T-helper 17 cell (primary cell): ENCODE measurements around the gene NRL. TPM values are rescaled to one million over a fixed set of nuclear protein-coding genes. Genes with fewer than 3 reads are reported as not detected.
"Not testable (repeated sequence)": the region's sequence is repeated elsewhere in the genome, so short reads cannot be mapped to it uniquely, and the experiment has no call there.

Source experiments
- ATAC-seq: fragments of 150-1000 bp; cut with Tn5 transposase; 2 replicates; pipeline ENCODE4 v1.10.0; 2021; ENCODE audit warnings: mild to moderate bottlenecking, moderate library complexity
- DNase-seq, 3 donors: peaks; one replicate each; pipeline versions ENCODE4 v3.0.0 to v3.0.0-alpha.2; 2020 to 2021
- H3K9me3 ChIP-seq: one replicate; pipeline ENCODE4 v1.7.0; 2013; ENCODE audit warnings: low read length, mild to moderate bottlenecking; ENCODE audit not compliant: control insufficient read depth, poor library complexity, severe bottlenecking
- H3K27ac Mint-ChIP-seq: one replicate; pipeline ENCODE4 v1.8.0; 2022; ENCODE audit warnings: mild to moderate bottlenecking, moderate library complexity, mixed read lengths
- H3K27me3 Mint-ChIP-seq: one replicate; pipeline ENCODE4 v1.8.0; 2022; ENCODE audit warnings: mixed read lengths
- H3K36me3 Mint-ChIP-seq: one replicate; pipeline ENCODE4 v1.8.0; 2022; ENCODE audit warnings: low read depth, mixed read lengths
- H3K4me1 Mint-ChIP-seq: one replicate; pipeline ENCODE4 v1.8.0; 2022; ENCODE audit warnings: mild to moderate bottlenecking, mixed read lengths
- H3K4me3 Mint-ChIP-seq: one replicate; pipeline ENCODE4 v1.8.0; 2022; ENCODE audit warnings: mild to moderate bottlenecking, moderate library complexity, mixed read lengths
- total RNA-seq, 4 donors: library from RNA in 2 of 4; stranded (reverse) in 2 of 4; gene quantifications; one replicate each; pipeline ENCODE4 v1.2.3 and lab custom pipeline; 2022 to 2026

Gene NRL
- total RNA-seq, 2 donors from 2014 or later, result 2.2 to 3.2 TPM

DNA sequence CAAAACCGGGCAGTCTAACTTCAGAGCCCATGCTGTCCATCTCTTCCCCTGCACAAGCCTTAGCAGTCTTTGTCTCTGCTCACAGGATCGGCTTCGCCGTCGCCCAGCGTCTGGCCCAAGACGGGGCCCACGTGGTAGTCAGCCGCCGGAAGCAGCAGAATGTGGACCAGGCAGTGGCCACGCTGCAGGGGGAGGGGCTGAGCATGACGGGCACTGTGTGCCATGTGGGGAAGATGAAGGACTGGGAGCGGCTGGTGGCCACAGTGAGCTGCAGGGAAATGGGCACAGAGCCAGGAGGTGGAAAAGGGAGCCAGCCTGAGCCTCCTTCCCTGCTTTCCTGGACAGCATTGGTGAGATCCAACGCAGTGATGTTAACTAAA lies 77.1 kb downstream of the NRL start:
- Mint-ChIP-seq H3K4me3 (no peak overlapping the region), H3K27me3 (peaks cover 7% of the 10 kb centered on the region), H3K4me1 (peaks cover 10% of the 10 kb centered on the region), H3K36me3 (peaks cover 2% of the 10 kb centered on the region), H3K27ac (no peak overlapping the region)
- H3K9me3 ChIP-seq, result no peaks in the 10 kb centered on the region
- DNase-seq, result no peak
- ATAC-seq, result no peak

DNA sequence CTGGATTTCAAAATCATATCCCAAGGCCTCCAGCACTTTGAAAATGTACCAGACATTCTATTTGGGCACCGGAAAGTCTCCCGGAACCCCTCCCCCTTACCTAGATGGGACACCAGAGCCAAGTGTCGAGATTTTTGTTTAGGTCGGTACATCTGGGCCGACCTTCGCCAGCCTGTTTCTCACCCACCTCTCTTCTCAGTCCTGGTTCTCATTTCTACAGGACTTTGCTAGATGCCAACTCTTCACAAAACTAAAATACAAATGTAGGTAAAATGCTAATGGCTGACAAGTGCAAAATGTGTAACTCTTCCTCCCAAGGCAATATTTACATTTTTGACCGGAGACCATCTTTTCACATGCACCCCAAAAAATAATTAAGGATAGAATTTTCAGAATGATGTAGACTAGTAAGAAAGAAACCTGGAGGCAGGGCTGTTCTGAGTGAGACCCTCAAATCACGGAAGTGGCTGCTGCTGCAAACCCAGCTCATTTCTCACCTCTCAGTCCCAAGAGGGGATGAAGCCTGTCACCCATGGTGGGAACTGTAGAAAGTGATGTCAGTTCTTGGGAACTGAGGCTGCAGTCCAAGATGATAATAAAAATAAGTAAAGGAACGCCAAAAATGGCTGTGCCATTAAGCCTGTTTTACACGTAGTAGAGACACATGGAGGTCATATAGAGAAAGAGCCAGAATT lies 77.6 kb downstream of the NRL start:
- DNase-seq, H3K36me3 Mint-ChIP-seq, H3K4me1 Mint-ChIP-seq, H3K9me3 ChIP-seq, H3K27me3 Mint-ChIP-seq: not testable (repeated sequence)
- Mint-ChIP-seq H3K4me3 (peak overlapping the region; percentile 99), H3K27ac (peak overlapping the region; percentile 91)
- ATAC-seq, result peak; percentile 7

DNA sequence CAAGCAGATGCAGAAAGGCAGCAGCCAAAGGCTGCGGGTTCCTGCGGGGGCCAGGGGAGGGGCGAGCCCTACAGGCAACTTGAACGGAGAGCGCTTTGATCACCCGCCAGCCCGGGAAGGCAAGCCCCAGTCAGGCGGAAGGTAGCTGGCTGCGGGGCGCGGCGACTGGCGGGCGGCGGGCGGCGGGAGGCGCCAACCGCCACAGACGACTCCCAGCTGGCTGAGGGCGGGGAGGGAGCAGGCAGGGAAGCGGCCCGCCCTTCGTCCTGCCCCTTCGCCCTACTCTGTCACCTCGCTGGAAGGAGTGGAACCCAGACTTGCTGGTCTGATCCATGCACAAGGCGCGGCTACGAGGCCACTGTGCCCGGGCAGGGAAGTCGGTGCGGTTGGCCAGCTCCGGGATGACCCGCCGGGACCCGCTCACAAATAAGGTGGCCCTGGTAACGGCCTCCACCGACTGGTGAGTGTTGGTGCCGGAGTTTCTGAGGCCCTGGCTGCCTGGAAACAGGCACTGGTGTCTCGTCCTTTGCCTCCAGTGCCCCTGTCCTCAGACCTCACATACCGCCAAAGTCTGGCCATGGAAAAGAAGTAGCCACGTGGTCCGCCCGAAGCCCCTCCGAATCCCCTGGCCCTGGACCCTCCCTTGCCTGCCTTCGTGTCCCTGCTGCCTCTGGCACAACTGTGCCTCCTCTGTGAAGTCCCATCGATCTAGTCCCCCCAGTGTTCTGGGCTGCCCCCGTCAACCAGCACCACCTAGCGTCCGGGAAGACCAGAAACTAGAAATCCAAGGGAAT lies 78.4 kb downstream of the NRL start:
- Mint-ChIP-seq H3K27me3 (no peaks in the 10 kb centered on the region), H3K4me3 (peak overlapping the region; percentile 99), H3K36me3 (peaks cover 2% of the 10 kb centered on the region), H3K4me1 (peaks cover 10% of the 10 kb centered on the region), H3K27ac (peak overlapping the region; percentile 91)
- no peaks in the 10 kb centered on the region for H3K9me3 ChIP-seq
- DNase-seq (peak; percentile 44 to 57 (median 54)), ATAC-seq (peak; percentile 84)

DNA sequence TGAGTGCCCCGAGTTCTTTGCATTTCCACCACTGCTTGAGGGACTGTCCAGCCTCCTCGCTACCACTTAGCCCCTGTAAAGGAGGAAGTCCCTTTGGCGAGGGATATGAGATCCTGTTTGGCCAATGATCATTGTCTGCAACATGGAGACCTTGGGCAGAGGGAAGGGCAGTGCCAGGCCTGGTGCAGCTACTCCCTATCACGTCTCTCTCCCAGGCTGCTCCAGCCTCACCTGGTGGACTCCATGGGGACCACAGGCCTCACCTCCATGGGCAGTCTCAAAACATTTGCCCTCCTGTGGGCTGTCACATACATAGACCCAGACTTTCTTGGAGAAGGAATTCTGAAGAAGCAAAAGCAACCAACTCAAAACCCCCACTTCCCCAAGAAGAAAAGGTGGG lies 79.0 kb downstream of the NRL start:
- not testable (repeated sequence) for H3K27me3 Mint-ChIP-seq, H3K9me3 ChIP-seq, H3K36me3 Mint-ChIP-seq, H3K4me1 Mint-ChIP-seq, DNase-seq
- Mint-ChIP-seq H3K27ac (peak overlapping the region; percentile 91), H3K4me3 (peak overlapping the region; percentile 99)
- ATAC-seq, result peak; percentile 5

DNA sequence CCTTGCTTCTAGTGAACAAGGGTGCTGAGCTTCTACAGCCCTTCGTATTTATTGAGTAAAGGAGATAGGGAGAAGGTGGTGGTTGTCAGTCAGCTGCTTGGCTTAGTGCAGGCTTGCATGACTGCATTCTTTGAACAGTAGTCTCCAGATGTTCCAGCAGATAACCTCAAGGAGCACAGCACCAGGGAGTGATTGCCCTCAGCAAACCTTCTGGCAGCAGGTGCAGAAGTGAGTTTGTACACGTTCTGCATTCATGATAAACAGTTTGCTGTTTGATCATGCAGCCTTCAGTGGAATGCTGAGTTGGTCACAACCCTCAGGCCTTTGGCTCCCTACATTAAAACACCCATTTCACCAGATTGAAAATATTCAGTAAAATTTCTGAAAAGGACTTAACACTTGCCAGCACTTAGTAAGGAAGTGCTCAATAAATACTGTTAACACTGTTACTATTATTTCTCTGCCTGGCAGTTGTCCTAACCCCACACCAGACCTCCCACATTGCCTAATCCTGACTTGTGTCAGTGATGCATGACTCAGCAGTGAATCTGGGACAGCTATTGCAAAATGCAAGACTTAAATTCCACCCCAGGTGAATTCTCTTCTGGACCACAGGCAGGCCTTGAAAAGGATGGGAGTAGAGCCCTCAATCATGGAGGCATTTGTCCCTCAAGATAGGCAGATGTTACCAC lies 81.9 kb downstream of the NRL start:
- H3K27me3 Mint-ChIP-seq, result no peaks in the 10 kb centered on the region
- H3K9me3 ChIP-seq, result no peaks in the 10 kb centered on the region
- no peak overlapping the region for H3K4me3 Mint-ChIP-seq
- H3K36me3 Mint-ChIP-seq, result peaks cover 2% of the 10 kb centered on the region
- peaks cover 10% of the 10 kb centered on the region for H3K4me1 Mint-ChIP-seq
- no peak for DNase-seq
- H3K27ac Mint-ChIP-seq, result no peak overlapping the region
- ATAC-seq, result no peak

DNA sequence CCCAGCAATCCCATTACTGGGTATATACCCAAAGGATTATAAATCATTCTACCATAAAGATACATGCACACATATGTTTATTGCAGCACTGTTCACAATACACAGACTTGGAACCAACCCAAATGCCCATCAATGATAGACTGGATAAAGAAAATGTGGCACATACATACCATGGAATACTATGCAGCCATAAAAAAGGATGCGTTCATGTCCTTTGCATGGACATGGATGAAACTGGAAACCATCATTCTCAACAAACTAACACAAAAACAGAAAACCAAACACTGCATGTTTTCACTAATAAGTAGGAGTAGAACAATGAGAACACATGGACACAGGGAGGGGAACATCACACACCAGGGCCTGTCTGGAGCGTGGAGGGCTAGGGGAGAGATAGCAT lies 83.4 kb downstream of the NRL start:
- H3K4me1 Mint-ChIP-seq, ATAC-seq, H3K36me3 Mint-ChIP-seq, H3K4me3 Mint-ChIP-seq, DNase-seq, H3K27ac Mint-ChIP-seq, H3K9me3 ChIP-seq, H3K27me3 Mint-ChIP-seq: not testable (repeated sequence)

DNA sequence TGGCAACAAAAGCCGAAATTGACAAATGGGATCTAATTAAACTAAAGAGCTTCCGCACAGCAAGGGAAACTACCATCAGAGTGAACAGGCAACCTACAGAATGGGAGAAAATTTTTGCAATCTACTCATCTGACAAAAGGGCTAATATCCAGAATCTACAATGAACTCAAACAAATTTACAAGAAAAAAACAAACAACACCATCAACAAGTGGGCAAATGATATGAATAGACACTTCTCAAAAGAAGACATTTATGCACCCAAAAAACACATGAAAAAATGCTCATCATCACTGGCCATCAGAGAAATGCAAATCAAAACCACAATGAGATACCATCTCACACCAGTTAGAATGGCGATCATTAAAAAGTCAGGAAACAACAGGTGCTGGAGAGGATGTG lies 85.1 kb downstream of the NRL start:
- H3K36me3 Mint-ChIP-seq, ATAC-seq, H3K27ac Mint-ChIP-seq, H3K27me3 Mint-ChIP-seq, H3K4me1 Mint-ChIP-seq, DNase-seq, H3K9me3 ChIP-seq, H3K4me3 Mint-ChIP-seq: not testable (repeated sequence)

Other genes starting within 250 kb of the NRL start
- 10 to 100 TPM in 1 of 2 donors, 1 to 10 TPM in 1; 7.6 to 13.4 TPM for gene DHRS4, start 161.2 kb downstream of the NRL start, total RNA-seq
- gene DHRS4L2, start 126.0 kb downstream of the NRL start, total RNA-seq, result 1 to 10 TPM; 9.9 to 10.0 TPM
- gene CARMIL3, start 62.9 kb downstream of the NRL start, total RNA-seq, result under 1 TPM in 1 of 2 donors, not detected in 1; 0.31 TPM
- not detected for gene CPNE6, start 43.4 kb downstream of the NRL start, total RNA-seq
- 10 to 100 TPM; 14.2 to 15.5 TPM for gene PCK2, start 20.6 kb downstream of the NRL start, total RNA-seq
- 10 to 100 TPM; 75.5 to 86.1 TPM for gene DCAF11, start 172 bp downstream of the NRL start, total RNA-seq
- 1 to 10 TPM; 1.4 to 1.9 TPM for gene FITM1, start 15.7 kb upstream of the NRL start, total RNA-seq
- gene PSME1, start 21.2 kb upstream of the NRL start, total RNA-seq, result 100 to 1,000 TPM; 235 to 257 TPM
- gene EMC9, start 26.6 kb upstream of the NRL start, total RNA-seq, result 1 to 10 TPM; 8.3 to 9.7 TPM
- 100 to 1,000 TPM; 134 to 141 TPM for gene PSME2, start 31.7 kb upstream of the NRL start, total RNA-seq
- gene RNF31, start 32.5 kb upstream of the NRL start, total RNA-seq, result 10 to 100 TPM; 85.8 to 98.3 TPM
- gene IRF9, start 46.3 kb upstream of the NRL start, total RNA-seq, result 100 to 1,000 TPM; 172 to 230 TPM
- gene REC8, start 57.1 kb upstream of the NRL start, total RNA-seq, result 10 to 100 TPM; 66.3 to 94.8 TPM
- 10 to 100 TPM; 46.6 to 47.3 TPM for gene IPO4, start 73.9 kb upstream of the NRL start, total RNA-seq
- gene TM9SF1, start 80.5 kb upstream of the NRL start, total RNA-seq, result 10 to 100 TPM; 22.3 to 22.6 TPM
- gene TSSK4, start 90.7 kb upstream of the NRL start, total RNA-seq, result under 1 TPM; 0.27 to 0.55 TPM
- gene CHMP4A, start 98.5 kb upstream of the NRL start, total RNA-seq, result 10 to 100 TPM; 69.9 to 77.2 TPM
- gene MDP1, start 101.1 kb upstream of the NRL start, total RNA-seq, result 1 to 10 TPM; 4.0 to 5.9 TPM
- 10 to 100 TPM; 90.0 to 99.5 TPM for gene NEDD8, start 117.4 kb upstream of the NRL start, total RNA-seq
- gene GMPR2, start 118.0 kb upstream of the NRL start, total RNA-seq, result 10 to 100 TPM; 37.0 to 44.0 TPM
- 100 to 1,000 TPM; 106 to 107 TPM for gene TINF2, start 127.7 kb upstream of the NRL start, total RNA-seq
- gene TGM1, start 148.2 kb upstream of the NRL start, total RNA-seq, result 1 to 10 TPM; 3.4 to 4.3 TPM
- gene RABGGTA, start 156.6 kb upstream of the NRL start, total RNA-seq, result 10 to 100 TPM; 54.4 to 72.1 TPM
- gene DHRS1, start 184.8 kb upstream of the NRL start, total RNA-seq, result 10 to 100 TPM; 24.0 to 27.0 TPM
- 10 to 100 TPM; 25.7 to 27.7 TPM for gene NOP9, start 184.9 kb upstream of the NRL start, total RNA-seq
- 10 to 100 TPM; 14.5 to 16.8 TPM for gene CIDEB, start 193.0 kb upstream of the NRL start, total RNA-seq
- 10 to 100 TPM; 17.3 to 23.3 TPM for gene LTB4R2, start 195.2 kb upstream of the NRL start, total RNA-seq
- 10 to 100 TPM; 21.5 to 23.1 TPM for gene LTB4R, start 196.6 kb upstream of the NRL start, total RNA-seq
- 1 to 10 TPM; 5.4 to 7.9 TPM for gene ADCY4, start 220.1 kb upstream of the NRL start, total RNA-seq
- 10 to 100 TPM; 22.7 to 26.1 TPM for gene RIPK3, start 225.0 kb upstream of the NRL start, total RNA-seq